ENCODE measurements around the gene HK2. TPM values are rescaled to one million over a fixed set of nuclear protein-coding genes. Genes with fewer than 3 reads are reported as not detected.
A peak's percentile ranks its signal among the peaks of the same experiment; 100 is the strongest.

HK2 gene
- total RNA-seq, 6 experiments from 2014 or later = 26.2 to 51.3 (median 28.4) TPM

GRCh38 chr2:74857215-74857614 lies 23.3 kb downstream of the HK2 start:
- TF ChIP-seq, protein P1, sequence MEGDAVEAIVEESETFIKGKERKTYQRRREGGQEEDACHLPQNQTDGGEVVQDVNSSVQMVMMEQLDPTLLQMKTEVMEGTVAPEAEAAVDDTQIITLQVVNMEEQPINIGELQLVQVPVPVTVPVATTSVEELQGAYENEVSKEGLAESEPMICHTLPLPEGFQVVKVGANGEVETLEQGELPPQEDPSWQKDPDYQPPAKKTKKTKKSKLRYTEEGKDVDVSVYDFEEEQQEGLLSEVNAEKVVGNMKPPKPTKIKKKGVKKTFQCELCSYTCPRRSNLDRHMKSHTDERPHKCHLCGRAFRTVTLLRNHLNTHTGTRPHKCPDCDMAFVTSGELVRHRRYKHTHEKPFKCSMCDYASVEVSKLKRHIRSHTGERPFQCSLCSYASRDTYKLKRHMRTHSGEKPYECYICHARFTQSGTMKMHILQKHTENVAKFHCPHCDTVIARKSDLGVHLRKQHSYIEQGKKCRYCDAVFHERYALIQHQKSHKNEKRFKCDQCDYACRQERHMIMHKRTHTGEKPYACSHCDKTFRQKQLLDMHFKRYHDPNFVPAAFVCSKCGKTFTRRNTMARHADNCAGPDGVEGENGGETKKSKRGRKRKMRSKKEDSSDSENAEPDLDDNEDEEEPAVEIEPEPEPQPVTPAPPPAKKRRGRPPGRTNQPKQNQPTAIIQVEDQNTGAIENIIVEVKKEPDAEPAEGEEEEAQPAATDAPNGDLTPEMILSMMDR (IDR thresholded peaks at IDR 0.05) = no peak
- peaks cover 32% of the 10 kb centered on the region for H3K4me1 Mint-ChIP-seq (ENCODE audit: low read depth)
- H3K36me3 Mint-ChIP-seq (ENCODE audit: low read depth) = peaks cover 35% of the 10 kb centered on the region

DNA sequence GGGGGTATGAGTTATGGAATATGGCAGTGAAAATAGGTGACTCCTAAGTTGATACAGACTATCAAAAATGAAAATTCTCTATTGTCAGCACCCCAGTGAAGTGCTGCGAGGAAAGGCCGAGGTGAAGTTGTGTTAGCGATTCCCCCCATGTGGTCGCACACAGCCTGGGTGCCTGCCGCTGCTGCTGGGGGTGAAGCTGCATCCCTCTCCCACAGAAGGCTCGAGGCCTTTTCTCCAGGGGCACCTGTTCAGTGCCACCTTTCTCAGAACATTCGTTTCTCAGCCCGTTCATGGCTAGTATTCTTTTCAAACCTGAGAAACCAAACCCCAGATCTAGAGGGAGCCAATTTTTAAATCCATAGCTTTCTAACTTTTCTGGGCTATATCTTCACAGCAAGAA lies 23.8 kb downstream of the HK2 start:
- H3K27me3 Mint-ChIP-seq (ENCODE audit: insufficient read depth) = no peaks in the 10 kb centered on the region
- no peak overlapping the region for H3K27ac Mint-ChIP-seq
- TF ChIP-seq, protein P1 (IDR thresholded peaks at IDR 0.05) = no peak
- H3K36me3 Mint-ChIP-seq (ENCODE audit: low read depth) = peaks cover 34% of the 10 kb centered on the region
- no peak overlapping the region for H3K4me3 Mint-ChIP-seq
- DNase-seq = no peak
- H3K4me1 Mint-ChIP-seq (ENCODE audit: low read depth) = peaks cover 27% of the 10 kb centered on the region
- no peaks in the 10 kb centered on the region for H3K9me3 Mint-ChIP-seq

More at GRCh38 chr2:74857215-74857614, 23.3 kb downstream of the HK2 start:
- peak overlapping the region; percentile 31; the same call in 1 of the 2 replicates for H3K27ac Mint-ChIP-seq
- no peak overlapping the region for H3K4me3 Mint-ChIP-seq
- H3K27me3 Mint-ChIP-seq (ENCODE audit: insufficient read depth) = no peaks in the 10 kb centered on the region
- H3K9me3 Mint-ChIP-seq = no peaks in the 10 kb centered on the region
- no peak for DNase-seq

DNA sequence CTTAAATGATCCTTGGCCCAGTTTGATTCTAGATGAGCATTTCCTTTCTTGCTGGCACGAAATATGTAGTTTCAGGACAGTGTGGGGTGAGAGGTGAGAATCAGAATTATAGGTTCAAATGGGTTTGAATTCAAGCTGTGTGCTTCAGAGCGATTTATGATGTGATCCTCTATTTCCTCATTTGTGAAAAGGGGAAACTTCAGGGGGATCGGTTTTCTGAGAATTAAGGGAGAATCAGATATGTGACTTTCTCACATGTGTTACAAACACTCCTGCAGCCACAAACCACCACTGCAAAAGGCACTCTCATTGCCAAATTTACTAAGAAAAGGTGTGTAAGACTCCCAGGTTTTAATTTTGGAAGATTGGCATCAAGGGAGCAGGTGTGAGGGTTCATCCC lies 24.4 kb downstream of the HK2 start:
- no peak for DNase-seq
- no peak overlapping the region for H3K27ac Mint-ChIP-seq
- H3K27me3 Mint-ChIP-seq (ENCODE audit: insufficient read depth) = no peaks in the 10 kb centered on the region
- TF ChIP-seq, protein P1 (IDR thresholded peaks at IDR 0.05) = no peak
- H3K4me3 Mint-ChIP-seq = no peak overlapping the region
- H3K36me3 Mint-ChIP-seq (ENCODE audit: low read depth) = peaks cover 31% of the 10 kb centered on the region
- H3K4me1 Mint-ChIP-seq (ENCODE audit: low read depth) = peaks cover 23% of the 10 kb centered on the region
- no peaks in the 10 kb centered on the region for H3K9me3 Mint-ChIP-seq

DNA sequence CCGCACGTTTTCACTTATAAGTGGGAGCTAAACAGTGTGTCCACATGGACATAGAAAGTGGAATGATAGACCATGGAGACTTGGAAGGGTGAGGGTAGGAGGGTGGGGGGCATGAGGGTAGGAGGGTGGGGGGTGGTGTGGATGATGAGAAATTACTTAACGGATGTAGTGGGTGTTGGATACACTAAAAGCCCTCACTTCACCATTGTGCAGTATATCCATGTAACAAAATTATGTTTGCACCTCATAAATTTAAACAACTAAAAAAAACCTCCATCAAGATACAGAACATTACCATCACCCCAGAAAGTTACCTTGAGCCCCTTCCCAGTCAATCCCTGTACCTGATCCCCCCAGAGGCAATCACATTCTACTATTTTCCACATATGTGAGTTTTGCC lies 26.2 kb downstream of the HK2 start:
- no peak for DNase-seq
- TF ChIP-seq, protein P1 (IDR thresholded peaks at IDR 0.05) = no peak
- Mint-ChIP-seq H3K36me3 (ENCODE audit: low read depth) (peaks cover 24% of the 10 kb centered on the region), H3K4me3 (no peak overlapping the region), H3K27me3 (ENCODE audit: insufficient read depth) (no peaks in the 10 kb centered on the region), H3K9me3 (no peaks in the 10 kb centered on the region), H3K27ac (no peak overlapping the region; the same call in 1 of the 2 replicates), H3K4me1 (ENCODE audit: low read depth) (peaks cover 41% of the 10 kb centered on the region)

DNA sequence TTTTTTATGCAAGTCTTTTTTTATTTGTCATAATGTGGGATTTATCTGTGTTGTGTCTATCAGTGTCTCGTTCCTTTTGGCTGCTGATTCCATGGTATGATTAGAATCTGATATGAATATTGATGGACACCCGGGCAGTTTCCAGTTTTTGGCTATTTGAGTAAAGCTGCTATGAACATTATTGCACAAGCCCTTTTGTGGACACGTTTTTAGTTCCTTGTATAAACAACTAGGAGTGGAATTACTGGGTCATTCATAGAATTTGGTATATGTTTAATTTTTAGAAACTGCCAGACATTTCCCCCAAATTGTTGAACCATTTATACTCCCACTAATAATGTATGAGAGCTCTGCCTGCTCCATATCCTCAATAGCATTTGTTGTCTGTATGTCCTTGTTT lies 26.6 kb downstream of the HK2 start:
- TF ChIP-seq, protein P1 (IDR thresholded peaks at IDR 0.05) = no peak
- Mint-ChIP-seq H3K36me3 (ENCODE audit: low read depth) (peaks cover 23% of the 10 kb centered on the region), H3K4me3 (no peak overlapping the region), H3K27ac (no peak overlapping the region), H3K27me3 (ENCODE audit: insufficient read depth) (no peaks in the 10 kb centered on the region), H3K9me3 (no peaks in the 10 kb centered on the region), H3K4me1 (ENCODE audit: low read depth) (peaks cover 46% of the 10 kb centered on the region)
- no peak for DNase-seq

- TF ChIP-seq, protein P1 (IDR thresholded peaks at IDR 0.05) = no peak
- peaks cover 18% of the 10 kb centered on the region for H3K36me3 Mint-ChIP-seq (ENCODE audit: low read depth)
These were observed 27.6 kb downstream of the HK2 start for GRCh38 chr2:74861531-74861930.

More at GRCh38 chr2:74861531-74861930, 27.6 kb downstream of the HK2 start:
- peaks cover 51% of the 10 kb centered on the region for H3K4me1 Mint-ChIP-seq (ENCODE audit: low read depth)
- H3K9me3 Mint-ChIP-seq = no peaks in the 10 kb centered on the region
- H3K27me3 Mint-ChIP-seq (ENCODE audit: insufficient read depth) = no peaks in the 10 kb centered on the region
- H3K27ac Mint-ChIP-seq = no peak overlapping the region
- no peak overlapping the region for H3K4me3 Mint-ChIP-seq
- no peak for DNase-seq

Data from HFFc6 (cell line).